ENCODE data around the gene NAGLU. TPM values are rescaled to one million over a fixed set of nuclear protein-coding genes. Genes with fewer than 3 reads are reported as not detected.
A peak's percentile ranks its signal among the peaks of the same experiment; 100 is the strongest.

NAGLU gene
- total RNA-seq, 1 experiment from 2014 or later = 29.5 TPM

DNA sequence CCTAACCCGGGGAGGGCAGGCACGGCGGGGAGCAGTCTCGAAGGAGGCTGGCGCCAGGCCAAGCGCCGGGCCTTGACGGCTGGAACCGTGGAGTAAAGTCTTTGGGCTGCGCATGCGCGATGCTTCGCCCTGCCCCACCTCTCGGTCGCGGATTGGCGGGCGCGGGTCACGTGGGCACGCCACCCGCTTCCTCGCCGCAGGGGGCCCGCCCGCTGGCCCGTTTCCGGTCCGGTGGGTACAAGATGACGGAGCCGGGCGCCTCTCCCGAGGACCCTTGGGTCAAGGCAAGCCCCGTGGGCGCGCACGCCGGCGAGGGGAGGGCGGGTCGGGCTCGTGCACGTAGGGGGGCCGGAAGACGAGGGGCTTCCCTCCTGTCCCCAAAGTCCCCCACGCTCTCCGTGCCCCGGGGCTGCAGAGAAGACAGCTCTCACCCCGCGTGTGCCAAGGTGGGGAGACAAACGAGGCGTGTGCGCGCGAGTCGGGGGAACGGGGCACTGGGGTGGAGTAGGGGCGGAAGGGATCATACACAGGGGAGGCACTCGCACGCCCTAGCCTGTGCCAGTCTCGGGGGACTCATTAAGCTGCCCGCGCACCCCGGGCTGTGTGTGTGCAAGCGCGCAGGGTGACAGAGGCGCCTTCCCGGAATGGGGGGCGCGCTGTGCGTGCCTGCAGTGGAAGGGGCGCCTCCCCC is 31.0 kb downstream of the NAGLU start, which contains the start of gene MLX:
TSS of gene MLX (plus strand) at position 218 of the 691 bp plus-strand sequence. CDS start at position 243, 25 bp downstream.
- TF ChIP-seq, protein P1, sequence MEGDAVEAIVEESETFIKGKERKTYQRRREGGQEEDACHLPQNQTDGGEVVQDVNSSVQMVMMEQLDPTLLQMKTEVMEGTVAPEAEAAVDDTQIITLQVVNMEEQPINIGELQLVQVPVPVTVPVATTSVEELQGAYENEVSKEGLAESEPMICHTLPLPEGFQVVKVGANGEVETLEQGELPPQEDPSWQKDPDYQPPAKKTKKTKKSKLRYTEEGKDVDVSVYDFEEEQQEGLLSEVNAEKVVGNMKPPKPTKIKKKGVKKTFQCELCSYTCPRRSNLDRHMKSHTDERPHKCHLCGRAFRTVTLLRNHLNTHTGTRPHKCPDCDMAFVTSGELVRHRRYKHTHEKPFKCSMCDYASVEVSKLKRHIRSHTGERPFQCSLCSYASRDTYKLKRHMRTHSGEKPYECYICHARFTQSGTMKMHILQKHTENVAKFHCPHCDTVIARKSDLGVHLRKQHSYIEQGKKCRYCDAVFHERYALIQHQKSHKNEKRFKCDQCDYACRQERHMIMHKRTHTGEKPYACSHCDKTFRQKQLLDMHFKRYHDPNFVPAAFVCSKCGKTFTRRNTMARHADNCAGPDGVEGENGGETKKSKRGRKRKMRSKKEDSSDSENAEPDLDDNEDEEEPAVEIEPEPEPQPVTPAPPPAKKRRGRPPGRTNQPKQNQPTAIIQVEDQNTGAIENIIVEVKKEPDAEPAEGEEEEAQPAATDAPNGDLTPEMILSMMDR (IDR thresholded peaks at IDR 0.05; ENCODE audit: unreplicated experiment) = no peak
- DNase-seq (ENCODE audit: unreplicated experiment) = peak; percentile 90
- H3K27me3 Mint-ChIP-seq (ENCODE audit: insufficient read depth, unreplicated experiment) = no peaks in the 10 kb centered on the region
- POLR2A ChIA-PET = interaction anchor here (0.6 to 6.2 kb wide), 11 partner anchors 10 to 373 kb away, joined by 3 to 51 read pairs (median 6); partner anchors contain the start of genes BECN1, GHDC, NAGLU and PLEKHH3
- H3K4me3 Mint-ChIP-seq (ENCODE audit: unreplicated experiment) = peak within 1 kb of the TSS; percentile 79
- CTCF ChIA-PET = interaction anchor here (0.7 to 4.0 kb wide), 5 partner anchors 11 to 1046 kb away, joined by 3 to 17 read pairs (median 3); partner anchors contain the start of gene PSMC3IP
- H3K9me3 Mint-ChIP-seq (ENCODE audit: unreplicated experiment) = no peaks in the 10 kb centered on the region
- peaks cover 40% of the 10 kb centered on the region for H3K36me3 Mint-ChIP-seq (ENCODE audit: insufficient read depth, unreplicated experiment)
- intact Hi-C loops (cut with micrococcal nuclease) = no loop called here
- BruUV-seq (replicated peaks) = no TSS peak
- H3K4me1 Mint-ChIP-seq (ENCODE audit: insufficient read depth, unreplicated experiment) = peaks cover 13% of the 10 kb centered on the region
- peak within 1 kb of the TSS; percentile 90 for H3K27ac Mint-ChIP-seq (ENCODE audit: low read depth, unreplicated experiment)

DNA sequence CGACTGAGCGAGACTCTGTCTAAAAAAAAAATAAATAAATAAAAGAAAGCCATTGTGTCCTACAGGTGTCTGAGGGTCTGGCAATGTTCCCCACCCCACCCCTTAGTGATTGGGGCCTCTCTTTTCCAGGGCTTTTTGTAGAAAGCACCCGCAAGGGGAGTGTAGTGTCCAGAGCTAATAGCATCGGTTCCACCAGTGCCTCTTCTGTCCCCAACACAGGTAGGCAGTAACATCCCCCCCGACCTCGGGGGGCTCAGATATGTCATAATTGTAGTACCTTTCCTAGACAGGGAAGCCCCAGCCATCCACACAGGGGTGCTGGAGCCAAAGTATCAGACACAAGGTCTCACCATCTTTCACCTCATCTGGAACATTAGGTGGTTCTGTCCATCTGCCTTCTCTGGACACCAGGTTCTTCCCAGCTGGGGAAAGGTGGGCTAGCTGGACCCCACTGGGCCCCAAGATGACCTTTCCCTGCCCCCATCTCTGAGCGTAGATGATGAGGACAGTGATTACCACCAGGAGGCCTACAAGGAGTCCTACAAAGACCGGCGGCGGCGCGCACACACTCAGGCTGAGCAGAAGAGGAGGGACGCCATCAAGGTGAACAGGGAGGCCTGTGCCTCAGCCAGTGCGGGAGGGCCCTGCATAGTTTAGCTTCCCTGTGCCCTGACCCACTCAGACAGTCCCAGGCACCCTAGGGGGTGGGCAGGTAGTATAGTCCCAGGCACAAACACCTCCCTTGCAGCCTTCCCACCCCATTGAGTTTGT is 32.5 kb downstream of the NAGLU start:
- H3K4me3 Mint-ChIP-seq (ENCODE audit: unreplicated experiment) = no peak overlapping the region
- H3K27ac Mint-ChIP-seq (ENCODE audit: low read depth, unreplicated experiment) = peak overlapping the region; percentile 90
- POLR2A ChIA-PET = interaction anchor here (0.6 to 6.2 kb wide), 5 partner anchors 9 to 374 kb away, joined by 3 to 51 read pairs (median 6); partner anchors contain the start of genes BECN1, GHDC, NAGLU and PSMC3IP
- no peaks in the 10 kb centered on the region for H3K9me3 Mint-ChIP-seq (ENCODE audit: unreplicated experiment)
- intact Hi-C loops (cut with micrococcal nuclease) = no loop called here
- peaks cover 11% of the 10 kb centered on the region for H3K4me1 Mint-ChIP-seq (ENCODE audit: insufficient read depth, unreplicated experiment)
- H3K27me3 Mint-ChIP-seq (ENCODE audit: insufficient read depth, unreplicated experiment) = no peaks in the 10 kb centered on the region
- peaks cover 52% of the 10 kb centered on the region for H3K36me3 Mint-ChIP-seq (ENCODE audit: insufficient read depth, unreplicated experiment)
- CTCF ChIA-PET = interaction anchor here (1.2 to 4.0 kb wide), 3 partner anchors 8 to 20 kb away, joined by 3 to 17 read pairs (median 3); partner anchors contain the start of gene PSMC3IP
- no TSS peak for BruUV-seq (replicated peaks)
- TF ChIP-seq, protein P1 (IDR thresholded peaks at IDR 0.05; ENCODE audit: unreplicated experiment) = no peak
- DNase-seq (ENCODE audit: unreplicated experiment) = no peak

DNA sequence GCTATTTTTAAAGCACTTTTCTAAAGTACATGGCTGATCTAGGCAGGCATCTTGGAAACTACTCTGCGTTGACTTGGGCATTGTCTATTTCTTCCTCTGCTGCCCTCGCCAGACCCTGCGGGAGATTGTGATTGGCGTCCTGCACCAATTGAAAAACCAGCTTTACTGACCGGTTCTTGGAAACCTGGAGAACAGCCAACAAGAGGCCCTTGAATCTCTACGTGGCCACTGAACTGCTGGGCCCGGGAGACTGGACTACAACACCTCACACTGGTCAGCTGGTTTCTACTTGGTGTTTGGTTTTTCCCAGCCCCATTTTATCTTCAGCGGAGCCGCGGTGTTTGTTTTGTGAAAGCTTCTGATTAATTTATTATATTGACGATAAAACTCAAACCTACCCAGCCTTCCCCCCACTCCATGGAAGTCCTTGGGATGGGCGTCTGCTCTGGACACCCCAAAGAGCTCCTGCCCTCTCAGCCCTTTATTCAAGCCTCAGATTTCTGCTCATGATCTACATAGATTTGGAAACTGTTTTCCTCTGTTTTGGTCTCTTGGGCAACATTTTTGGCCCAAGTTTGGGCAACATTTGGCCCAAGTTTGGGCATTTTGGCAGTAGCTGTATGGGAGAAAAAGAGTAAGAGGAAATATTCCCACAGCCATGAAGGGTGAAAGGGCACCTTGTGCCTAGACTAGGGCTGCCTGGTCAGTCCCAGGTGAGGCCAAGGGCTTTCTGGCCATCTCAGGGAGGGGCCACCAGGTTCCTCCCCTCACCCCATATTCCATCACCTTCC is 35.6 kb downstream of the NAGLU start:
- intact Hi-C loops (cut with micrococcal nuclease) = no loop called here
- CTCF ChIA-PET = no interaction called here
- TF ChIP-seq, protein P1 (IDR thresholded peaks at IDR 0.05; ENCODE audit: unreplicated experiment) = no peak
- Mint-ChIP-seq H3K9me3 (ENCODE audit: unreplicated experiment) (no peaks in the 10 kb centered on the region), H3K27me3 (ENCODE audit: insufficient read depth, unreplicated experiment) (no peaks in the 10 kb centered on the region), H3K36me3 (ENCODE audit: insufficient read depth, unreplicated experiment) (peaks cover 54% of the 10 kb centered on the region), H3K4me3 (ENCODE audit: unreplicated experiment) (no peak overlapping the region), H3K27ac (ENCODE audit: low read depth, unreplicated experiment) (no peak overlapping the region), H3K4me1 (ENCODE audit: insufficient read depth, unreplicated experiment) (peaks cover 20% of the 10 kb centered on the region)
- no peak for DNase-seq (ENCODE audit: unreplicated experiment)
- POLR2A ChIA-PET = interaction anchor here (0.5 to 0.7 kb wide), 2 partner anchors 25 to 37 kb away, joined by 3 read pairs; partner anchors contain the start of gene RETREG3
- BruUV-seq (replicated peaks) = no TSS peak

All from MCF 10A (cell line).